Loucy (cell line): ENCODE results near the gene PODXL.

Experiments
- H2AFZ ChIP-seq: fragments of 200-600 bp; sonication (generic); 2 replicates; pipeline ENCODE4 v1.6.0; 2016; ENCODE audit warnings: antibody characterized with exemption, mild to moderate bottlenecking, low read length, moderate library complexity
- H3F3A ChIP-seq: fragments of 200-600 bp; 2 replicates; pipeline ENCODE4 v1.6.0; 2016; ENCODE audit warnings: antibody characterized with exemption, low read depth, mild to moderate bottlenecking
- H3K27me3 ChIP-seq: fragments of 200-600 bp; sonication (generic); 2 replicates; pipeline ENCODE4 v1.6.1; 2014; ENCODE audit warnings: low read length, mild to moderate bottlenecking; ENCODE audit not compliant: insufficient read depth, poor library complexity, severe bottlenecking
- H3K36me3 ChIP-seq: fragments of 200-600 bp; sonication (generic); 2 replicates; pipeline ENCODE4 v1.6.1; 2016; ENCODE audit warnings: low read length; ENCODE audit not compliant: insufficient read depth
- H3K4me1 ChIP-seq: fragments of 200-600 bp; sonication (generic); 2 replicates; pipeline ENCODE4 v1.5.1; 2014; ENCODE audit warnings: low read length, mild to moderate bottlenecking; ENCODE audit not compliant: insufficient read depth, poor library complexity, severe bottlenecking
- H3K4me2 ChIP-seq: fragments of 200-600 bp; sonication (generic); 2 replicates; pipeline ENCODE4 v1.6.0; 2014; ENCODE audit warnings: antibody characterized with exemption, low read length, low read depth, mild to moderate bottlenecking; ENCODE audit not compliant: poor library complexity, severe bottlenecking
- H3K4me3 ChIP-seq: fragments of 200-600 bp; sonication (generic); 2 replicates; pipeline ENCODE4 v1.5.1; 2014; ENCODE audit warnings: low read length, mild to moderate bottlenecking, mixed read lengths; ENCODE audit not compliant: poor library complexity, severe bottlenecking
- H3K79me2 ChIP-seq: fragments of 200-600 bp; sonication (generic); 2 replicates; pipeline ENCODE4 v1.6.1; 2014; ENCODE audit warnings: low read length; ENCODE audit not compliant: insufficient read depth
- H3K9ac ChIP-seq: fragments of 200-600 bp; sonication (generic); 2 replicates; pipeline ENCODE4 v1.6.0; 2014; ENCODE audit warnings: mild to moderate bottlenecking, low read depth, low read length, moderate library complexity; ENCODE audit not compliant: poor library complexity, severe bottlenecking
- H3K9me2 ChIP-seq: fragments of 200-600 bp; sonication (generic); replicated peaks from 2 replicates; pipeline ENCODE4 v1.6.1; 2016; ENCODE audit warnings: low read depth, low read length, mixed read lengths
- H3K9me3 ChIP-seq: fragments of 200-600 bp; sonication (generic); 2 replicates; pipeline ENCODE4 v1.6.1; 2014; ENCODE audit warnings: mild to moderate bottlenecking, antibody characterized with exemption, low read length, low read depth; ENCODE audit not compliant: insufficient read depth
- H4K20me1 ChIP-seq: fragments of 200-600 bp; sonication (generic); 2 replicates; pipeline ENCODE4 v1.6.0; 2014; ENCODE audit warnings: antibody characterized with exemption, low read length, mild to moderate bottlenecking; ENCODE audit not compliant: insufficient read depth, poor library complexity, severe bottlenecking
- EZH2phosphoT487 ChIP-seq: fragments of 200-600 bp; IDR thresholded peaks from 2 replicates; pipeline ENCODE4 v1.6.1; 2018; ENCODE audit warnings: antibody characterized with exemption, mild to moderate bottlenecking, moderate library complexity, borderline replicate concordance
- TF ChIP-seq, protein P1 (sequence below): fragments of 200-600 bp; sonication (generic); conservative IDR thresholded peaks from 2 replicates; pipeline ENCODE4 v1.5.1; 2014; ENCODE audit warnings: mild to moderate bottlenecking, antibody characterized with exemption, low read length

Gene PODXL

DNA sequence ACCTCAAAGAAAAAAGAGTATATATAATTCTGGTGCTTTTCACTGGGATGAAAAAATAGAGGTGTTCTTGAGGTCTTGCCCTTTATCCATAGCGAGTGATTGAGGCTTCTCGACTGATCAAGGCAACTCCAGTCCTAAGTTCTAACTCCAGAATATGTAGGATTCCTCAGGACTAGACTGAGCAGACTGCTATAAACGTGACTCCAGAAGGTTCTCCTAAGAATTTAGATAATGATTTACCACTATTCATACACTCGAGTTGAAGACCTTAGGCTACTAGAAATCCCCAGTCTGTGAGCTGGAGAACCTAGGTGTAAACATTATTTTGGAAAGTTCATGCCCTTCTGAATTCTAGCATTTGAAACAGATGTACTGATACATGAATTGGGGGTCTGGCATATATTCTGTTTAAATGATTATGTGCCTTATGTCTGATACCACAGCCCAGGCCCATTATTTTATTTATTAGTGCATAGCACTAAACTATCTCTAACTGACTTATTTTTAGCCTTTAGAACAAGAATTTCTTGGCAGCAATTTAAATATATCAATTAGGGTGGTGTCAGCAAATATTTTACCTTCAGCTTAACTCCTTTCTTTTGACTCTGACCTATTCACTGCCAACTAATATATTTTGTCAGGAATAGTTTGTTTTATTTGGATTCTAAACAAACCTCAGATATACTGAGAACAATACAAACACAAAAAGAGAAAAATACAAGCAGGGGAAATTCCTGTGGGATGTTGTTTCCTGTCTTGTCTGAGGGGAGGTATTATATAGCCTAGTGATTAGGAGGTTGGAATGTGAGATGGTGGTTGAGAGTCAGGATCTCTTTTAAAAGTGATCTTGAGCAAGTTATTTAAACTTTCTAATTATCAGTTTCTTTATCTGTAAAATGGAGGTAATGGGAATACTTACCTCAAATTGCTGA lies 75.8 kb downstream of the PODXL start:
- Histone ChIP-seq H3K36me3 (peaks cover 8% of the 10 kb centered on the region; the same call in 1 of the 2 replicates), H3K79me2 (no peaks in the 10 kb centered on the region), H3K27me3 (no peaks in the 10 kb centered on the region), H3K9ac (no peak overlapping the region), H3F3A (no peaks in the 10 kb centered on the region), H3K4me3 (no peak overlapping the region), H3K9me3 (no peaks in the 10 kb centered on the region), H3K4me2 (no peak overlapping the region), H3K9me2 (no peaks in the 10 kb centered on the region), H2AFZ (no peak overlapping the region), H3K4me1 (no peaks in the 10 kb centered on the region), H4K20me1 (no peaks in the 10 kb centered on the region)
- TF ChIP-seq, protein P1, sequence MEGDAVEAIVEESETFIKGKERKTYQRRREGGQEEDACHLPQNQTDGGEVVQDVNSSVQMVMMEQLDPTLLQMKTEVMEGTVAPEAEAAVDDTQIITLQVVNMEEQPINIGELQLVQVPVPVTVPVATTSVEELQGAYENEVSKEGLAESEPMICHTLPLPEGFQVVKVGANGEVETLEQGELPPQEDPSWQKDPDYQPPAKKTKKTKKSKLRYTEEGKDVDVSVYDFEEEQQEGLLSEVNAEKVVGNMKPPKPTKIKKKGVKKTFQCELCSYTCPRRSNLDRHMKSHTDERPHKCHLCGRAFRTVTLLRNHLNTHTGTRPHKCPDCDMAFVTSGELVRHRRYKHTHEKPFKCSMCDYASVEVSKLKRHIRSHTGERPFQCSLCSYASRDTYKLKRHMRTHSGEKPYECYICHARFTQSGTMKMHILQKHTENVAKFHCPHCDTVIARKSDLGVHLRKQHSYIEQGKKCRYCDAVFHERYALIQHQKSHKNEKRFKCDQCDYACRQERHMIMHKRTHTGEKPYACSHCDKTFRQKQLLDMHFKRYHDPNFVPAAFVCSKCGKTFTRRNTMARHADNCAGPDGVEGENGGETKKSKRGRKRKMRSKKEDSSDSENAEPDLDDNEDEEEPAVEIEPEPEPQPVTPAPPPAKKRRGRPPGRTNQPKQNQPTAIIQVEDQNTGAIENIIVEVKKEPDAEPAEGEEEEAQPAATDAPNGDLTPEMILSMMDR = no peak
- no peak for TF ChIP-seq EZH2phosphoT487

DNA sequence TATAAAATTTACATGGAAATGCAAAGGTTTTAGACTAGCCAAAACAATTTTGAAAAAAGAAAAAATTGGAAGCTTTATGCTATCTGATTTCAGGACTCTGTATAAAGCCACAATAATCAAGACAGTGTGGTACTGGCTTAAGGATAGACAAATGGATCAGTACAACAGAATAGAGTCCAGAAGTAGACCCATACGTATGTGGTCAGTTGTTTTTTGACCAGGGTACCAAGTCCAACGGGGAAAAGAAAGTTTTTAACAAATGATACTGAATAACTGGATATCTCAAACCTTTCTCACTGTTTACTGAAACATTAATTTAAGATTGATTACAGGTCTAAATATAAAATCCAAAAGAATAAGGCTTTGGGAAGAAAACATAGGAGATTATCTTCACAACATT lies 79.7 kb downstream of the PODXL start:
- Histone ChIP-seq H3K4me3 (no peak overlapping the region), H3K4me2 (no peak overlapping the region), H3K4me1 (no peaks in the 10 kb centered on the region), H3K27me3 (no peaks in the 10 kb centered on the region), H4K20me1 (no peaks in the 10 kb centered on the region), H3K36me3 (peaks cover 25% of the 10 kb centered on the region; the same call in 1 of the 2 replicates), H3K9ac (no peak overlapping the region), H3K9me2 (no peaks in the 10 kb centered on the region), H3K79me2 (no peaks in the 10 kb centered on the region), H3K9me3 (no peaks in the 10 kb centered on the region), H2AFZ (no peak overlapping the region), H3F3A (no peaks in the 10 kb centered on the region)
- no peak for TF ChIP-seq EZH2phosphoT487
- TF ChIP-seq, protein P1 = no peak

DNA sequence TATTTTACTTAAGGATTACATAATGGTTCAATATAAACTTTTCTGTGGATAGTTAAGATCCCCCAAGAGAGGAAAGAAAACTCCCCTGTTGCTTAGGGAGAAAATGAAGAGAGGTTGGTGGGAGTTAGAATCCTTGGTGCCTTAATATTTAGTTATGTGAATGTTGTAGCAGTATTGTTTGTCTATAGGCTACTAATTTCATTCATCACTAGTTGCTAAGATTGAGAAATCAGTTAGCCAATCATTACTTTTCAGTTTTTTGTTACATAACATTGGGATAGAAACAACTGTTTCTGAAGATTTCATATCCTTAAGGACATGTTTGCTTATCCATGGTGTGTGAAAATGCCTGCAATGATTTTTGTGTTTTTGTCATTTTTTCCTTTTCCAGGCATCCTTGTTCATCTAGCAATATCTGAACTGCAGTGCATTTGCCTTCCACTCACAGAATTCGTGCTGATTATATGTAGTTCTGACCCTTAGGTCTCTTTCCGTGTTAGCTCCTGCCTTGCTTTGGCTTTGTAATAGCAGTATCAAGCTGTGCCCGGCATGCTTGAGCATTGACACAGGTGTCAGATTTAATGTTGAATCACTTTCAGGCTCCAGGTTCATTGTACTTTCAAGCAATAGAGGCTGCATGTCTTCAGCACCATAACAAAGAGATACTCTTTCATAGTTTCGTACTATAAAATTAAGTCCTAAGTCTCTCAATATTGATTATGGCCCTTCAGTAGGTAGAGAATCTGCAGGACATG lies 85.0 kb downstream of the PODXL start:
- TF ChIP-seq EZH2phosphoT487 = no peak
- TF ChIP-seq, protein P1 = no peak
- H3F3A ChIP-seq = no peaks in the 10 kb centered on the region
- no peak overlapping the region for H2AFZ ChIP-seq
- H3K4me3 ChIP-seq = no peak overlapping the region
- no peaks in the 10 kb centered on the region for H3K4me1 ChIP-seq
- H4K20me1 ChIP-seq = no peaks in the 10 kb centered on the region
- H3K4me2 ChIP-seq = no peak overlapping the region
- peaks cover 66% of the 10 kb centered on the region; the same call in 1 of the 2 replicates for H3K36me3 ChIP-seq
- H3K79me2 ChIP-seq = no peaks in the 10 kb centered on the region
- H3K9me2 ChIP-seq = no peaks in the 10 kb centered on the region
- no peaks in the 10 kb centered on the region for H3K27me3 ChIP-seq
- no peak overlapping the region for H3K9ac ChIP-seq
- H3K9me3 ChIP-seq = no peaks in the 10 kb centered on the region
